EH (cell line): Measurements from ENCODE around the gene IL1RAPL2.
"Not testable (repeated sequence)": the region's sequence is repeated elsewhere in the genome, so short reads cannot be mapped to it uniquely, and the experiment has no call there.

ENCODE experiments used
- DNase-seq: peaks from one replicate; pipeline ENCODE4 v3.0.0-alpha.2; 2015; ENCODE audit warnings: low read depth

IL1RAPL2 gene

DNA sequence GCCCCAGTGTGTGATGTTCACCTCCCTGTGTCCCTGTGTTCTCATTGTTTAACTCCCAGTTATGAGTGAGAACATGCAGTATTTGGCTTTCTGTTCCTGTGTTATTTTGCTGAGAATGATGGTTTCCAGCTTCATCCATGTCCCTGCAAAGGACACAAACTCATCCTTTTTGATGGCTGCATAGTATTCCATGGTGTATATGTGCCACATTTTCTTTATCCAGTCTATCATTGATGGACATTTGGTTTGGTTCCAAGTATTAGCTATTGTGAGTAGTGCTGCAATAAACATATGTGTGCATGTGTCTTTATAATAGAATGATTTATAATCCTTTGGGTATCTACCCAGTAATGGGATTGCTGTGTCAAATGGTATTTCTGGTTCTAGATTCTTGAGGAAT, 1239.7 kb downstream of the IL1RAPL2 start:
- not testable (repeated sequence) for DNase-seq

DNA sequence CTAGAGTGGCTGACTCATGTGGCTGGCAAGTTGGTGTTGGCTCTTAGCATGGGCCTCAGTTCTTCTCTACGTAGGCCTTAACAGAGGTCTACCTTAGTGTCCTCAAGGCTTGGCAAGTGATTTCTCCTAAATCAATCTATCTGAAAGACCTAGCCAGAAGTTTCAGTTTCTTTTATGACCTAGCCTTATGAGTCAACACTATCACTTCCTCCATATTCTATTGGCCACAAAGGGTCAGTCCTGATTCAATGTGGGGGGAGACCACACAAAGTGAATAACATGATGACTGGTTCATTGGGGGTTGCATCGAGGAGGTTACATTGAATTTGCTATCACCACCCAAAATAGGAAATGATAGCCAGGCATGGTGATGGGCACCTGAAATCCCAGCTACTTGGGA, 1250.5 kb downstream of the IL1RAPL2 start:
- DNase-seq, result no peak
